AG10803 (cell line): ENCODE data around the gene AKAP1.

Experiments used
- DNase-seq: peaks from one replicate; pipeline ENCODE4 v3.0.0; 2010; ENCODE audit warnings: low read depth
- H3K4me3 ChIP-seq: 2 replicates; pipeline ENCODE4 v1.5.1; 2011; ENCODE audit warnings: mild to moderate bottlenecking, low read length, control low read depth
- CTCF ChIP-seq: conservative IDR thresholded peaks from 2 replicates; pipeline ENCODE4 v1.5.1; 2011; ENCODE audit warnings: mild to moderate bottlenecking, low read length, control low read depth, inconsistent platforms

The AKAP1 gene

GRCh38 chr17:57062865-57063264 lies 22.2 kb upstream of the AKAP1 start:
- TF ChIP-seq CTCF: no peak
- H3K4me3 ChIP-seq: no peak overlapping the region
- DNase-seq: no peak

GRCh38 chr17:57067162-57067561 lies 17.9 kb upstream of the AKAP1 start:
- DNase-seq: no peak
- TF ChIP-seq CTCF: no peak
- H3K4me3 ChIP-seq: no peak overlapping the region

- H3K4me3 ChIP-seq: no peak overlapping the region
- no peak for TF ChIP-seq CTCF
- DNase-seq: no peak
These were observed 17.3 kb upstream of the AKAP1 start for GRCh38 chr17:57067781-57068180.

- DNase-seq: no peak
- no peak for TF ChIP-seq CTCF
- no peak overlapping the region for H3K4me3 ChIP-seq
These were observed 16.8 kb upstream of the AKAP1 start for GRCh38 chr17:57068222-57068658.

- no peak for TF ChIP-seq CTCF
- no peak for DNase-seq
- no peak overlapping the region for H3K4me3 ChIP-seq
These were observed 16.3 kb upstream of the AKAP1 start for GRCh38 chr17:57068707-57069106.

- no peak overlapping the region for H3K4me3 ChIP-seq
- no peak for TF ChIP-seq CTCF
- no peak for DNase-seq
These were observed 12.8 kb upstream of the AKAP1 start for GRCh38 chr17:57071991-57072944.

GRCh38 chr17:57073626-57074025 lies 11.4 kb upstream of the AKAP1 start:
- TF ChIP-seq CTCF: no peak
- no peak overlapping the region for H3K4me3 ChIP-seq
- DNase-seq: no peak
